Lung (tissue), 12 donors: Measurements from ENCODE around the gene OSBPL3. TPM values are rescaled to one million over a fixed set of nuclear protein-coding genes. Genes with fewer than 3 reads are reported as not detected.

Experiments
- ATAC-seq: fragments of 200-7000 bp; cut with Tn5 transposase; one replicate; pipeline ENCODE4 v1.9.1; 2020; ENCODE audit warnings: moderate number of reproducible peaks; ENCODE audit not compliant: insufficient read depth, low FRiP score
- DNase-seq, 3 donors: peaks; one replicate each; pipeline ENCODE4 v3.0.0-alpha.2; 2013 to 2017
- H3K27ac ChIP-seq, 2 donors: one replicate each; pipeline ENCODE4 v1.5.1; 2013; ENCODE audit warnings: mild to moderate bottlenecking in 2 of 2, moderate library complexity in 2 of 2, control low read depth in 1 of 2, inconsistent platforms in 1 of 2, low read depth in 1 of 2, low read length in 1 of 2
- H3K27me3 ChIP-seq, 3 donors: one replicate each; pipeline ENCODE4 v1.5.1; 2013; ENCODE audit warnings: low read length in 2 of 3; ENCODE audit not compliant: control insufficient read depth in 3 of 3, insufficient read depth in 3 of 3
- H3K36me3 ChIP-seq, 4 donors: one replicate each; pipeline ENCODE4 v1.5.1; 2013; ENCODE audit warnings: low read length in 4 of 4, mild to moderate bottlenecking in 1 of 4, moderate library complexity in 1 of 4; ENCODE audit not compliant: control insufficient read depth in 4 of 4, insufficient read depth in 4 of 4
- H3K4me1 ChIP-seq, 5 donors: one replicate each; pipeline ENCODE4 v1.5.1; 2013; ENCODE audit warnings: low read length in 5 of 5, mild to moderate bottlenecking in 2 of 5, moderate library complexity in 1 of 5; ENCODE audit not compliant: control insufficient read depth in 5 of 5, insufficient read depth in 5 of 5
- H3K4me3 ChIP-seq: one replicate; pipeline ENCODE4 v1.5.1; 2013; ENCODE audit warnings: mild to moderate bottlenecking, control low read depth, moderate library complexity
- H3K9ac ChIP-seq, 2 donors: one replicate each; pipeline ENCODE4 v1.5.1; 2013; ENCODE audit warnings: low read length in 2 of 2, control low read depth in 1 of 2; ENCODE audit not compliant: insufficient read depth in 1 of 2
- H3K9me3 ChIP-seq, 4 donors: one replicate each; pipeline ENCODE4 v1.5.1; 2013; ENCODE audit warnings: low read length in 3 of 4, mild to moderate bottlenecking in 1 of 4, moderate library complexity in 1 of 4; ENCODE audit not compliant: control insufficient read depth in 4 of 4, insufficient read depth in 3 of 4
- WGBS, 2 donors: extraction: QIAGEN DNeasy Blood & Tissue Kit; methylation state at CpG; one replicate each; pipeline ENCODE4 v1.1.7; 2013; 5-methylcytosine and 5-hydroxymethylcytosine counted together
- polyA plus RNA-seq, 2 donors: library from polyadenylated mRNA; stranded (reverse); fragments of 200-250 nt; gene quantifications; one replicate each; pipeline ENCODE4 v1.2.1, GENCODE V29; 2013
- total RNA-seq, 2 donors: library from RNA; depleted of rRNA in 1 of 2; stranded (reverse); fragments of >200 nt in 1 of 2; gene quantifications; one replicate each; pipeline ENCODE4 v1.2.1, GENCODE V29; 2014 to 2021
- TF ChIP-seq, protein P1 (sequence below): IDR thresholded peaks from 2 replicates; pipeline ENCODE4 v1.5.1; 2012; ENCODE audit warnings: mild to moderate bottlenecking; ENCODE audit errors: control extremely low read depth, extremely low read depth
- donor health status: control.
- donor health status: control.
- donor health status: Bipolar disorder and iron deficiency.
- donor health status: healthy.
- donor health status: DM: yes; HTN: yes; CAD: no.

The OSBPL3 gene
- total and polyA plus RNA-seq, 4 donors: 8.6 to 32.0 (median 20.4) TPM

DNA sequence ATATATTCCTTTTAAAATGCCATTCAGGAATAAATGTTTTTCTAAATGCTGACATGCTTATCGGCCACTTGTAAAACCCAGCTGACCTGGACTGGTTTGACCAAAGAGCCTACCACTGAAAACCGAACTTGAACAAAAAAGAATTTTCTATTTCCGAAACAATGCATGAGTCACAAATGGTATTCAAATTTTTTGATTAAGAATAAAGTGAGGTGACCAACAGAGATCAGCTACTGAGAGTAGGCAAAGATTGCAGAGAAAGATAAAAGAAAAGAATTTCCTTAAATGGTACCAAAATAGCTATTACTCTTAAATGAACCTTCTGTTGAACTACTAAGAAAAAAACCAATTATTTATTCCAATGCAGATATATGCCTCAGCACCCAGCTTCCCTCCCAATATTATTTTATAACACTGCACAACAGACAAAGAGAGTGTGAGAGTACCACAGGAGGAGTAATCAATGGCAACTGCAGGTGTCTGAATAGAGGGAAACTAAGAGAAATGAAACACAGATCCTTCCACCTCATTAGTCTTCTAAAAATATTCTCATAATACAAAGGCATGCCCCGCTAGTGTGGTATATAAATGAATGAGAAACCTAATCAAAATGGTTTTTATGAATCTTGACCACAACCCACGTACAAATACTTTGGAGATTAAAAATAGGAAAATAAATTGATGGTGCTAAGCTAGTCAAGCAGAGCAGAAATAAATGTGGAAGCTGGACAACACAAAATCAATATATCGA, 20.1 kb downstream of the OSBPL3 start:
- TF ChIP-seq, protein P1, sequence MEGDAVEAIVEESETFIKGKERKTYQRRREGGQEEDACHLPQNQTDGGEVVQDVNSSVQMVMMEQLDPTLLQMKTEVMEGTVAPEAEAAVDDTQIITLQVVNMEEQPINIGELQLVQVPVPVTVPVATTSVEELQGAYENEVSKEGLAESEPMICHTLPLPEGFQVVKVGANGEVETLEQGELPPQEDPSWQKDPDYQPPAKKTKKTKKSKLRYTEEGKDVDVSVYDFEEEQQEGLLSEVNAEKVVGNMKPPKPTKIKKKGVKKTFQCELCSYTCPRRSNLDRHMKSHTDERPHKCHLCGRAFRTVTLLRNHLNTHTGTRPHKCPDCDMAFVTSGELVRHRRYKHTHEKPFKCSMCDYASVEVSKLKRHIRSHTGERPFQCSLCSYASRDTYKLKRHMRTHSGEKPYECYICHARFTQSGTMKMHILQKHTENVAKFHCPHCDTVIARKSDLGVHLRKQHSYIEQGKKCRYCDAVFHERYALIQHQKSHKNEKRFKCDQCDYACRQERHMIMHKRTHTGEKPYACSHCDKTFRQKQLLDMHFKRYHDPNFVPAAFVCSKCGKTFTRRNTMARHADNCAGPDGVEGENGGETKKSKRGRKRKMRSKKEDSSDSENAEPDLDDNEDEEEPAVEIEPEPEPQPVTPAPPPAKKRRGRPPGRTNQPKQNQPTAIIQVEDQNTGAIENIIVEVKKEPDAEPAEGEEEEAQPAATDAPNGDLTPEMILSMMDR: no peak
- no peaks in the 10 kb centered on the region for H3K4me1 ChIP-seq
- no peaks in the 10 kb centered on the region for H3K9me3 ChIP-seq
- H3K9ac ChIP-seq: no peak overlapping the region
- H3K27ac ChIP-seq: no peak overlapping the region
- H3K4me3 ChIP-seq: no peak overlapping the region
- no peak for DNase-seq
- no peak for ATAC-seq
- 93 to 95% methylated on average over 6 of the region's 6 CpGs for WGBS, 2 donors
- no peaks in the 10 kb centered on the region for H3K36me3 ChIP-seq
- no peaks in the 10 kb centered on the region for H3K27me3 ChIP-seq

DNA sequence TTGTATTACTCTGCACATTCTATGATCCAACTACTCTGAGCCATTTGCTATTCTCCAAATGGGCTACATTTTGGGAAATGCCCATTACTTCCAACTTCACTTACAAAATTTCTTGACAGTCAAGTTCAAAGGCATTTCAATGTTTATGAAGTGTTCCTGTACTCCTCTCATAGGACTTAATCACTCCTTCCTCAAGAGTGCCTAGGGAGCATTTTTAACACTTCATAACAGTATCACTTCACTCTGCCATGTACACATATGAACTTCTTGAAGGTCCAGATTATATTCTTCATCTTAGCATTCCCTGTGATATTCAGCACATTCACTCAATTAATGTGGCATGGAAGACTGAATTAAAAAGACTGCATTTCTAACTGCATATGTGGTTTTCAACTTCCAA, 21.6 kb downstream of the OSBPL3 start:
- Histone ChIP-seq H3K4me1 (no peaks in the 10 kb centered on the region), H3K4me3 (no peak overlapping the region), H3K9ac (no peak overlapping the region), H3K27ac (no peak overlapping the region), H3K9me3 (no peaks in the 10 kb centered on the region), H3K36me3 (no peaks in the 10 kb centered on the region), H3K27me3 (no peaks in the 10 kb centered on the region)
- TF ChIP-seq, protein P1: no peak
- no peak for ATAC-seq
- DNase-seq: peak in 2 of 3 donors; percentile 20 to 26

DNA sequence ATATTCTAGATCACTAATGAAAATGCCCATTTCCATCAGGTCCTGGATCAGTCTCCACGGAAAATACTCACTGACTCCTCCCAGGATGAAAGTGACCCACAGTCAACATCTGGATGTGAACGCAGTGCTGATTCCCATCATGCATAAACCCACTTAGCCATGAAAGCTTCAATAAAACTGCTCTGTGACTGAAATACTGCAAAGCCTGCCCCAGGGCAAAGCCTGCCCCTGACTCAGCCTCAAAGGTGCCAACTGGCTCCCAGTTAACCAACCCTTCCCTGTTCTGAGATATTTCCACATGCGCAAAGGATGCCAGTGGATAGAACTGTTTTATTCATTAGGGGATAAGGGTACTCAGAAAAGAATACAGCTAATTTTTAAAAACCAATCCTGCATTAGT, 24.0 kb downstream of the OSBPL3 start:
- TF ChIP-seq, protein P1: no peak
- DNase-seq (no peak), ATAC-seq (no peak)
- H3K27me3 ChIP-seq: no peaks in the 10 kb centered on the region
- no peaks in the 10 kb centered on the region for H3K9me3 ChIP-seq
- no peak overlapping the region for H3K27ac ChIP-seq
- no peaks in the 10 kb centered on the region for H3K4me1 ChIP-seq
- no peaks in the 10 kb centered on the region for H3K36me3 ChIP-seq
- 93 to 97% methylated on average over 3 of the region's 3 CpGs for WGBS, 2 donors
- H3K4me3 ChIP-seq: no peak overlapping the region
- H3K9ac ChIP-seq: no peak overlapping the region

DNA sequence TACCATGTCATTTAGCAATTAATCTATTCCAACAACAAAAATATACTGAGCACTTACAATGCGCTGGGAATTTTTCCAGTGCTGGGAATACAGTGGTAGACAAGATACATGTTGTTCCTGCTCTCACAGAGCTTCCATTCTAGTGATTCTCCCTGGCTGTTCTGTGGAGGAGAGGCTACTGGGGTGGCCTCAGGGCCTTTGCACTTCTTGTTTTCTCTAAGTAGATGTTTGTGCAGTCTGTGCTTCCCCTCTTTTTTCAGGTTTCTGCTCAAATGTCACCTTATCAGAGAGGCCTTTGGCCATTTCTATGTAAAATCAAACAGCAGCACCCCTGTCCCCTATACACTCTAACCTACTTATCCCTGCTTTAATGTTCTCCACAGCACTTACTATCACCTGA, 24.7 kb downstream of the OSBPL3 start:
- Histone ChIP-seq H3K4me3 (no peak overlapping the region), H3K27me3 (no peaks in the 10 kb centered on the region), H3K4me1 (no peaks in the 10 kb centered on the region), H3K36me3 (no peaks in the 10 kb centered on the region), H3K27ac (no peak overlapping the region), H3K9me3 (no peaks in the 10 kb centered on the region), H3K9ac (no peak overlapping the region)
- TF ChIP-seq, protein P1: no peak
- 97% methylated on average over 1 of the region's 1 CpG for WGBS, 2 donors
- no peak for ATAC-seq
- no peak for DNase-seq
